Activated T-cell treated with anti-CD3 and anti-CD28 coated beads for 48 hours (primary cell): Measurements from ENCODE around the gene NDUFS4.
"Not testable (repeated sequence)": the region's sequence is repeated elsewhere in the genome, so short reads cannot be mapped to it uniquely, and the experiment has no call there.

Experiments used
- DNase-seq: peaks from one replicate; pipeline ENCODE4 v3.0.0-alpha.2; 2020; ENCODE audit warnings: low read depth

The NDUFS4 gene

GRCh38 chr5:53667621-53668020 is 107.2 kb downstream of the NDUFS4 start:
- DNase-seq: no peak

- no peak for DNase-seq
Observed at GRCh38 chr5:53671447-53671846, 111.0 kb downstream of the NDUFS4 start.

GRCh38 chr5:53674121-53674520 is 113.7 kb downstream of the NDUFS4 start:
- no peak for DNase-seq

- no peak for DNase-seq
Observed at GRCh38 chr5:53677632-53678031, 117.2 kb downstream of the NDUFS4 start.

- no peak for DNase-seq
Observed at GRCh38 chr5:53678981-53679660, 118.7 kb downstream of the NDUFS4 start.

GRCh38 chr5:53681079-53681478 is 120.6 kb downstream of the NDUFS4 start:
- no peak for DNase-seq

GRCh38 chr5:53691014-53691413 is 130.6 kb downstream of the NDUFS4 start:
- DNase-seq: no peak

GRCh38 chr5:53694520-53695022 is 134.1 kb downstream of the NDUFS4 start:
- no peak for DNase-seq

- not testable (repeated sequence) for DNase-seq
Observed at GRCh38 chr5:53710405-53710804, 150.0 kb downstream of the NDUFS4 start.

GRCh38 chr5:53712327-53712726 is 151.9 kb downstream of the NDUFS4 start:
- no peak for DNase-seq

GRCh38 chr5:53713978-53714666 is 153.7 kb downstream of the NDUFS4 start:
- DNase-seq: no peak

- no peak for DNase-seq
Observed at GRCh38 chr5:53714667-53715010, 154.2 kb downstream of the NDUFS4 start.

GRCh38 chr5:53726121-53726520 is 165.7 kb downstream of the NDUFS4 start:
- DNase-seq: no peak

GRCh38 chr5:53730943-53731342 is 170.5 kb downstream of the NDUFS4 start:
- no peak for DNase-seq
